SU-DHL-6 (cell line): ENCODE data around the gene CT47C1.

Experiments used
- H2AFZ ChIP-seq: fragments of 200-600 bp; sonication (generic); 2 replicates; pipeline ENCODE4 v1.6.1; 2014; ENCODE audit warnings: low read depth, mild to moderate bottlenecking, moderate library complexity, mixed read lengths, antibody characterized with exemption, low read length; ENCODE audit not compliant: severe bottlenecking
- H3F3A ChIP-seq: fragments of 200-600 bp; shearing (Covaris generic); 2 replicates; pipeline ENCODE4 v1.6.0; 2016; ENCODE audit warnings: antibody characterized with exemption, mild to moderate bottlenecking; ENCODE audit not compliant: insufficient read depth
- H3K27ac ChIP-seq: fragments of 200-600 bp; sonication (generic); 2 replicates; pipeline ENCODE4 v1.5.1; 2016; ENCODE audit warnings: low read depth, mild to moderate bottlenecking, low read length, moderate library complexity, mixed read lengths
- H3K27me3 ChIP-seq: fragments of 200-600 bp; sonication (generic), shearing (Covaris generic); 2 replicates; pipeline ENCODE4 v1.6.0; 2014; ENCODE audit warnings: mild to moderate bottlenecking, low read length
- H3K36me3 ChIP-seq: fragments of 200-600 bp; sonication (generic); 2 replicates; pipeline ENCODE4 v1.6.1; 2014; ENCODE audit warnings: mild to moderate bottlenecking, low read length, mixed read lengths
- H3K4me2 ChIP-seq: fragments of 300-600, 200-600 bp; shearing (Covaris generic), sonication (generic); 2 replicates; pipeline ENCODE4 v1.6.0; 2014; ENCODE audit warnings: low read length, low read depth, mild to moderate bottlenecking; ENCODE audit not compliant: poor library complexity, severe bottlenecking
- H3K4me3 ChIP-seq: fragments of 200-600 bp; sonication (generic); 2 replicates; pipeline ENCODE4 v1.5.1; 2014; ENCODE audit warnings: antibody characterized with exemption, low read length, mild to moderate bottlenecking, mixed read lengths; ENCODE audit not compliant: insufficient read depth, poor library complexity, severe bottlenecking
- H3K79me2 ChIP-seq: fragments of 200-600 bp; sonication (generic); 2 replicates; pipeline ENCODE4 v1.6.1; 2014; ENCODE audit warnings: mild to moderate bottlenecking, low read length, moderate library complexity; ENCODE audit not compliant: insufficient read depth
- H3K9ac ChIP-seq: fragments of 200-600 bp; sonication (generic); 2 replicates; pipeline ENCODE4 v1.7.0; 2014; ENCODE audit warnings: mild to moderate bottlenecking, low read length
- H3K9me2 ChIP-seq: fragments of 200-600 bp; sonication (generic); replicated peaks from 2 replicates; pipeline ENCODE4 v1.6.1; 2014; ENCODE audit warnings: low read length; ENCODE audit not compliant: insufficient read depth
- H3K9me3 ChIP-seq: fragments of 200-600 bp; sonication (generic); 2 replicates; pipeline ENCODE4 v1.6.1; 2014; ENCODE audit warnings: low read length, mixed read lengths; ENCODE audit not compliant: insufficient read depth
- H4K20me1 ChIP-seq: fragments of 200-600 bp; sonication (generic); 2 replicates; pipeline ENCODE4 v1.6.1; 2014; ENCODE audit warnings: low read depth, mild to moderate bottlenecking, antibody characterized with exemption, low read length, moderate library complexity, mixed read lengths
- EZH2phosphoT487 ChIP-seq: fragments of 200-600 bp; sonication (generic), shearing (Covaris generic); conservative IDR thresholded peaks from 2 replicates; pipeline ENCODE4 v1.6.1; 2018; ENCODE audit warnings: mild to moderate bottlenecking, antibody characterized with exemption, low read length, moderate library complexity, mixed read lengths
- TF ChIP-seq, protein P1 (sequence below): fragments of 200-600 bp; sonication (generic); IDR thresholded peaks from one replicate; pipeline ENCODE4 v1.5.1; 2017; ENCODE audit warnings: antibody characterized with exemption, mild to moderate bottlenecking, low read length, moderate library complexity; ENCODE audit not compliant: insufficient read depth, poor library complexity, severe bottlenecking

Gene CT47C1

DNA sequence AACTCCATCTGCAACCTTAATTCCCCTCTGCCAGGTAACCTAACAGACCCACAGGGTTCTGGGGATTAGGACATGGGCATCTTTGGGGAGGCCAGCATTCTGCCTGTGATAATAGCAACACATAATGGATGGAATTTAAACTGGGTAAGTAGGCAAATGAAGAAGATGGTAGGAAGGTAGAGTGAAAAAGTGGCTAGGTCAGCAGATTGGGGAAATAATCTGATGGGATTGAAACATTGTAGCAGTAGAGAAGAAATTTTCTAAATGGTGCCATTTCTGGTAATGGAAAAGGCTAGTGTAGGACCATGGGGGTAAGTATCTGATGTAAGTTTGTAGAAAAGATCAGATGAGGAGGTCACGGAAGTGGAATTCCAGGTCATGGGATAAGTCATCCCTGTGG, 3.0 kb upstream of the CT47C1 start:
- no peaks in the 10 kb centered on the region for H3F3A ChIP-seq
- H3K9me3 ChIP-seq: no peaks in the 10 kb centered on the region
- H3K4me2 ChIP-seq: no peak overlapping the region
- no peak overlapping the region for H3K9ac ChIP-seq
- no peak overlapping the region for H2AFZ ChIP-seq
- no peaks in the 10 kb centered on the region for H3K27me3 ChIP-seq
- no peaks in the 10 kb centered on the region for H3K79me2 ChIP-seq
- TF ChIP-seq, protein P1, sequence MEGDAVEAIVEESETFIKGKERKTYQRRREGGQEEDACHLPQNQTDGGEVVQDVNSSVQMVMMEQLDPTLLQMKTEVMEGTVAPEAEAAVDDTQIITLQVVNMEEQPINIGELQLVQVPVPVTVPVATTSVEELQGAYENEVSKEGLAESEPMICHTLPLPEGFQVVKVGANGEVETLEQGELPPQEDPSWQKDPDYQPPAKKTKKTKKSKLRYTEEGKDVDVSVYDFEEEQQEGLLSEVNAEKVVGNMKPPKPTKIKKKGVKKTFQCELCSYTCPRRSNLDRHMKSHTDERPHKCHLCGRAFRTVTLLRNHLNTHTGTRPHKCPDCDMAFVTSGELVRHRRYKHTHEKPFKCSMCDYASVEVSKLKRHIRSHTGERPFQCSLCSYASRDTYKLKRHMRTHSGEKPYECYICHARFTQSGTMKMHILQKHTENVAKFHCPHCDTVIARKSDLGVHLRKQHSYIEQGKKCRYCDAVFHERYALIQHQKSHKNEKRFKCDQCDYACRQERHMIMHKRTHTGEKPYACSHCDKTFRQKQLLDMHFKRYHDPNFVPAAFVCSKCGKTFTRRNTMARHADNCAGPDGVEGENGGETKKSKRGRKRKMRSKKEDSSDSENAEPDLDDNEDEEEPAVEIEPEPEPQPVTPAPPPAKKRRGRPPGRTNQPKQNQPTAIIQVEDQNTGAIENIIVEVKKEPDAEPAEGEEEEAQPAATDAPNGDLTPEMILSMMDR: no peak
- TF ChIP-seq EZH2phosphoT487: no peak
- H4K20me1 ChIP-seq: no peaks in the 10 kb centered on the region
- no peaks in the 10 kb centered on the region for H3K9me2 ChIP-seq
- no peak overlapping the region for H3K27ac ChIP-seq
- no peak overlapping the region for H3K4me3 ChIP-seq
- no peaks in the 10 kb centered on the region for H3K36me3 ChIP-seq

DNA sequence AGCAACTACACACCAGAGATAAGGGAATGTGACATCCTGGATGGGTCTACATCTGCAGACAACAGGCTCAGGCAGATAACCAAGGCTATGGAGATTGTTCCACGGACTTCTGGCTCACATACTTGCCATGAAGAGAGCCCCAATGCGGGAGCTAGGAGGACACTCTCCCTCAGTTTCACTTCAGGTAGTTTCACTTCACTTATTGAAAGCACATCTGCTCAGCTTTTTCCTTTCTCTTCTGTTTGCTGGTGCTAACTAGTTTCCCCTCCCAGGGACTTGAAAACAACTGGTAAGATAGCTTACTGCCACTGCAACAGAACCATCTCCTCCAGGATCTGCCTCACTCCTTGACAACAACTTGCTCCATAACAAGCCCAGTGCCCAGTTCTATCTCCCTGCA, 1.4 kb upstream of the CT47C1 start:
- Histone ChIP-seq H4K20me1 (no peaks in the 10 kb centered on the region), H3K27ac (no peak overlapping the region), H3K9me2 (no peaks in the 10 kb centered on the region), H3K9me3 (no peaks in the 10 kb centered on the region), H3K4me2 (no peak overlapping the region), H3K9ac (no peak overlapping the region), H2AFZ (no peak overlapping the region), H3F3A (no peaks in the 10 kb centered on the region), H3K4me3 (no peak overlapping the region), H3K27me3 (no peaks in the 10 kb centered on the region), H3K36me3 (no peaks in the 10 kb centered on the region), H3K79me2 (no peaks in the 10 kb centered on the region)
- TF ChIP-seq, protein P1: no peak
- TF ChIP-seq EZH2phosphoT487: no peak

DNA sequence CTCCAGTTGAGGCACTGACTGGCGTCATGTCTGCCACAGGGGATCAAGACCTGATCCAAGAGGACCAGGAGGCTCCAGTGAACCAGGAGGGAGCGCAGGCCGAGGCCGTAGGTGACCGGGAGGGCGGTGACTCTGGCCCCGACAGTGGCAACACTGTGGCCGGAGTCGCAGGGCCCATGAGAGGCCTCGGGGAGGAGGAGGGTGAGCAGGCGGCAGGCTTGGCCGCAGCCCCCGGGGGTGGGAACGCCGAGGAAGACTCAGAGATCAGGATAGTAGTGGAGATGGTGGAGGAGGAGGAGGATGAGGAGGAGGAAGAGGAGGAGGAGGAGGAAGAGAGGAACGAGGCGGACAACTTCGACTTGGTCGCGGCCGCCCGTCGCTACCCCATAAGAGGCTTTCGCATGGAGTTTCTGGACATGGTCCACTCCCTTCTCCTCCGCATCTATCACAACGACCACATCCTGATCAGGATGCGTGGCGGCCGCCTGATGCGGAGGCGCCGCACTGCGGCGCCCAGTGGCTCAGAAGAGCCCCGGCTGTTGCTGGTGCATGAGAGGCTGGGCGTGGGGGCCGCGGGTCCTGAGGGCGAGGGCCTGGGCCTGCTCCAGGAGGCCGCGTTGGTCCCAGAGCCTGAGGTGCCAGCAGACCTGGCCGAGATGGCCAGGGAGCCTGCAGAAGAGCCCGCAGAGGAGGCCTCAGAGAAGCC, 560 bp downstream of the CT47C1 start:
- Histone ChIP-seq H3K9me2 (no peaks in the 10 kb centered on the region), H3K27ac (no peak overlapping the region), H2AFZ (no peak overlapping the region), H3K4me3 (no peak overlapping the region), H3K4me2 (no peak overlapping the region), H3K9me3 (no peaks in the 10 kb centered on the region), H3F3A (no peaks in the 10 kb centered on the region), H3K36me3 (no peaks in the 10 kb centered on the region), H3K27me3 (no peaks in the 10 kb centered on the region), H3K9ac (no peak overlapping the region), H4K20me1 (no peaks in the 10 kb centered on the region), H3K79me2 (no peaks in the 10 kb centered on the region)
- TF ChIP-seq, protein P1: no peak
- TF ChIP-seq EZH2phosphoT487: no peak

DNA sequence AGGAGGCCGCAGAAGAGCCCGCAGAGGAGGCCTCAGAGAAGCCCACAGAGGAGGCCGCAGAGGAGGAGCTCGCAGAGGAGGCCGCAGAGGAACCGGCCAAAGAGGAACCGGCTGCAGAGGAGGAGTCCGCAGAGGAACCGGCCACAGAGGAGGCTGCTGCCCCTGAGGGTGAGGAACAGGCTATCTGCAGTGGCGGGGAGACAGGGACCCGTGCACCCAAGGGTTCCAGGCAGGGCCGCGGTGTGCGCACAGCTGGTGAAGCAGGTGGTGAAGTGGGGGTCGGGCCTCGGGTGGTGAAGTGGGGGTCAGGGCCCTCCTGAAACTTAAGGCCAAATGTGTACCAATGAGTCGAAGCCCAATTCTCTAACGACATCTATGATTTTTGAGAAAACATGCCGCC, 1.1 kb downstream of the CT47C1 start:
- Histone ChIP-seq H3K27me3 (no peaks in the 10 kb centered on the region), H4K20me1 (no peaks in the 10 kb centered on the region), H3K27ac (no peak overlapping the region), H2AFZ (no peak overlapping the region), H3F3A (no peaks in the 10 kb centered on the region), H3K4me3 (no peak overlapping the region), H3K79me2 (no peaks in the 10 kb centered on the region), H3K9me3 (no peaks in the 10 kb centered on the region), H3K4me2 (no peak overlapping the region), H3K36me3 (no peaks in the 10 kb centered on the region), H3K9me2 (no peaks in the 10 kb centered on the region), H3K9ac (no peak overlapping the region)
- TF ChIP-seq, protein P1: no peak
- no peak for TF ChIP-seq EZH2phosphoT487
